Uterus (tissue), 2 donors: ENCODE data around the gene SRL.

ENCODE experiments used
- CTCF ChIP-seq, 4 experiments: fragments of 200-600 bp in 2 of 4; fragments of 450-650 bp in 2 of 4; sonication (generic) in 2 of 4; IDR thresholded peaks; one replicate each; pipeline ENCODE4 v1.5.1; 2016 to 2019; ENCODE audit warnings: antibody characterized with exemption in 4 of 4, mild to moderate bottlenecking in 2 of 4, moderate library complexity in 1 of 4
- POLR2A ChIP-seq, 2 donors: fragments of 450-650 bp; IDR thresholded peaks; one replicate each; pipeline ENCODE4 v1.6.1; 2016; ENCODE audit warnings: antibody characterized with exemption in 2 of 2, mild to moderate bottlenecking in 1 of 2, moderate library complexity in 1 of 2

DNA sequence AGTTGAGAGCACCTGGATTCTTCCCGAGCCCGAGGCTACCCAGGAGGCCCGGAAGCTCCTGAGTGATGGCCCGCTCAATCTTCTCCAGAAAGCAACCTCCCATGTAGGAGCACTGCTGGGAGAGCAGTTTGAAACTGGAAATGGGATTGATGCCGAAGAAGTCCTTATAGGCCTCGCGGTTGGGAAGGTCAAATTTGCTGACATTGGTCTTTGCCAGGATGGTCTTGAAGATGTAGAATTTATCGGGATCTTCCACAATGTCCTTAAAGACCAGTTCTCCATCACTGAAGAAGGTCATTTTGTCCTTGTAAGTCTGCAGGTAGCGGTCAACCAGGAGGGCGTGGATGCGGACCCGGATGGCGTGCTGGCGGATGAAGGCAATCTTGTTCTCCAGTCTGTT lies 49.7 kb downstream of the SRL start:
- TF ChIP-seq CTCF (IDR thresholded peaks at IDR 0.05), result no peak
- TF ChIP-seq POLR2A (IDR thresholded peaks at IDR 0.05), result no peak
